Lower leg skin (tissue), 3 donors: ENCODE data around the gene SEC14L5.

Source experiments
- POLR2A ChIP-seq, 2 donors: fragments of 450-650 bp; IDR thresholded peaks; one replicate each; pipeline ENCODE4 v1.6.1; 2016 to 2017; ENCODE audit warnings: antibody characterized with exemption in 2 of 2, mild to moderate bottlenecking in 1 of 2, moderate library complexity in 1 of 2
- TF ChIP-seq, protein P1 (sequence below), 3 donors: fragments of 450-650 bp; IDR thresholded peaks; one replicate each; pipeline ENCODE4 v1.5.1; 2016; ENCODE audit warnings: antibody characterized with exemption in 3 of 3, mild to moderate bottlenecking in 3 of 3, moderate library complexity in 2 of 3

DNA sequence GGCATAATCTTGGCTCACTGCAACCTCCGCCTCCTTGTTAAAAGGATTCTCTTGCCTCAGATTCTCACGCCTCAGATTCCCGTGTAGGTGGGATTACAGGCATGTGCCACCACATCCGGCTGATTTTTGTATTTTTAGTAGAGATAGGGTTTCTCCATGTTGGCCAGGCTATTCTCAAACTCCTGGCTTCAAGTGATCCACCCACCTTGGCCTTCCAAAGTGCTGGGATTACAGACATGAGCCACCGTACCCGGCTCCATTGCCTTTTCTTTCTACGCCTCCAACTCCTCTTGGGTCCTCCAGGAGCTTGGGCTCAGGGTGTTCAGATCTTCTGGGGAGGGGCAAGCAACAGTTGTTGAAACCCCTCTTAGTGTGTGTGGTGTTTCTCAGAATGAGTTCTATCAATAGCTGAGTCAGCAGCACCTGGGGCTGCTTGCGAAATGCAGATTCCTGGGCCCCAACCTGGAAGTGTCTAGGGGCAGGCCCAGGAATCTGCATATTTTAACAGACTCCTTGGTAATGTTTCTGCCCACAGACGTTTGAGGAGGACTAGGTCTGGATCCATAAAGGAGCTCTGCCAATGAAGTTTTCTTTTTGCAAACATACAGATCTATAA, 31.4 kb downstream of the SEC14L5 start:
- TF ChIP-seq, protein P1, sequence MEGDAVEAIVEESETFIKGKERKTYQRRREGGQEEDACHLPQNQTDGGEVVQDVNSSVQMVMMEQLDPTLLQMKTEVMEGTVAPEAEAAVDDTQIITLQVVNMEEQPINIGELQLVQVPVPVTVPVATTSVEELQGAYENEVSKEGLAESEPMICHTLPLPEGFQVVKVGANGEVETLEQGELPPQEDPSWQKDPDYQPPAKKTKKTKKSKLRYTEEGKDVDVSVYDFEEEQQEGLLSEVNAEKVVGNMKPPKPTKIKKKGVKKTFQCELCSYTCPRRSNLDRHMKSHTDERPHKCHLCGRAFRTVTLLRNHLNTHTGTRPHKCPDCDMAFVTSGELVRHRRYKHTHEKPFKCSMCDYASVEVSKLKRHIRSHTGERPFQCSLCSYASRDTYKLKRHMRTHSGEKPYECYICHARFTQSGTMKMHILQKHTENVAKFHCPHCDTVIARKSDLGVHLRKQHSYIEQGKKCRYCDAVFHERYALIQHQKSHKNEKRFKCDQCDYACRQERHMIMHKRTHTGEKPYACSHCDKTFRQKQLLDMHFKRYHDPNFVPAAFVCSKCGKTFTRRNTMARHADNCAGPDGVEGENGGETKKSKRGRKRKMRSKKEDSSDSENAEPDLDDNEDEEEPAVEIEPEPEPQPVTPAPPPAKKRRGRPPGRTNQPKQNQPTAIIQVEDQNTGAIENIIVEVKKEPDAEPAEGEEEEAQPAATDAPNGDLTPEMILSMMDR (IDR thresholded peaks at IDR 0.05) = no peak
- TF ChIP-seq POLR2A (IDR thresholded peaks at IDR 0.05) = no peak
